ENCODE measurements around the gene IFNK.
A peak's percentile ranks its signal among the peaks of the same experiment; 100 is the strongest.
"Not testable (repeated sequence)": the region's sequence is repeated elsewhere in the genome, so short reads cannot be mapped to it uniquely, and the experiment has no call there.

IFNK gene
- 0 to 0.03 (median 0) reads per million in 18 experiments for total RNA-seq

GRCh38 chr9:27524236-27524635 lies at the start of gene IFNK:
Gene IFNK (plus strand): TSS chr9:27524290. CDS start chr9:27524337, 47 bp downstream.
- no peak for DNase-seq

- peak in 1 of 2 donors; percentile 34 for DNase-seq
Observed at GRCh38 chr9:27474305-27474704, 49.8 kb upstream of the IFNK start.

GRCh38 chr9:27475057-27475595 lies 49.0 kb upstream of the IFNK start:
- DNase-seq: no peak

- DNase-seq: no peak
Observed at GRCh38 chr9:27476870-27477515, 47.1 kb upstream of the IFNK start.

GRCh38 chr9:27478322-27478721 lies 45.8 kb upstream of the IFNK start:
- DNase-seq: no peak

GRCh38 chr9:27482709-27483108 lies 41.4 kb upstream of the IFNK start:
- no peak for DNase-seq

GRCh38 chr9:27483576-27483975 lies 40.5 kb upstream of the IFNK start:
- DNase-seq: no peak

- DNase-seq: no peak
Observed at GRCh38 chr9:27485158-27485557, 38.9 kb upstream of the IFNK start.

GRCh38 chr9:27487128-27487640 lies 36.9 kb upstream of the IFNK start:
- no peak for DNase-seq

- no peak for DNase-seq
Observed at GRCh38 chr9:27487927-27488326, 36.2 kb upstream of the IFNK start.

- DNase-seq: no peak
Observed at GRCh38 chr9:27489087-27489876, 34.8 kb upstream of the IFNK start.

- peak; percentile 71 to 84 for DNase-seq
Observed at GRCh38 chr9:27491154-27491553, 32.9 kb upstream of the IFNK start.

- DNase-seq: no peak
Observed at GRCh38 chr9:27495480-27496134, 28.5 kb upstream of the IFNK start.

- DNase-seq: no peak
Observed at GRCh38 chr9:27496135-27496504, 28.0 kb upstream of the IFNK start.

- DNase-seq: no peak
Observed at GRCh38 chr9:27497883-27498417, 26.1 kb upstream of the IFNK start.

- DNase-seq: peak; percentile 57 to 61
Observed at GRCh38 chr9:27499451-27499850, 24.6 kb upstream of the IFNK start.

GRCh38 chr9:27500902-27501301 lies 23.2 kb upstream of the IFNK start:
- DNase-seq: not testable (repeated sequence)

GRCh38 chr9:27503623-27504022 lies 20.5 kb upstream of the IFNK start:
- no peak for DNase-seq

GRCh38 chr9:27504259-27504658 lies 19.8 kb upstream of the IFNK start:
- no peak for DNase-seq

GRCh38 chr9:27505744-27506161 lies 18.3 kb upstream of the IFNK start:
- DNase-seq: no peak

GRCh38 chr9:27506981-27507380 lies 17.1 kb upstream of the IFNK start:
- peak; percentile 20 to 25 for DNase-seq

- DNase-seq: no peak
Observed at GRCh38 chr9:27510780-27511179, 13.3 kb upstream of the IFNK start.

- no peak for DNase-seq
Observed at GRCh38 chr9:27511771-27512170, 12.3 kb upstream of the IFNK start.

All from inflammatory macrophage (primary cell).